MCF 10A (cell line): ENCODE measurements around the gene STMN3. TPM values are rescaled to one million over a fixed set of nuclear protein-coding genes. Genes with fewer than 3 reads are reported as not detected.

ENCODE experiments used
- BruUV-seq: library from RNA; stranded (reverse); fragments of 400-500 nt; replicated peaks from 2 replicates; lab custom pipeline; 2021; lab: Mats Ljungman, UMichigan
- CTCF ChIA-PET: fragments of 300-600 bp; sonication (Branson Sonifier 250); formaldehyde crosslinking; extraction: SDS; loops from one replicate; lab custom pipeline; 2021; ENCODE audit warnings: antibody characterized with exemption, inconsistent platforms; lab: Yijun Ruan, JAX
- POLR2A ChIA-PET: fragments of 300-600, 350-650 bp; sonication (Branson Sonifier 250); formaldehyde crosslinking; extraction: SDS; loops from one replicate; lab custom pipeline; 2020; ENCODE audit warnings: antibody characterized with exemption, inconsistent platforms; lab: Yijun Ruan, JAX
- DNase-seq: peaks from one replicate; pipeline ENCODE4 v3.0.0-alpha.2; 2018; ENCODE audit not compliant: unreplicated experiment
- H3K27ac Mint-ChIP-seq: one replicate; pipeline ENCODE4 v1.8.0; 2022; ENCODE audit warnings: mild to moderate bottlenecking, low read depth, mixed read lengths; ENCODE audit not compliant: unreplicated experiment
- H3K27me3 Mint-ChIP-seq: one replicate; pipeline ENCODE4 v1.8.0; 2022; ENCODE audit warnings: mixed read lengths; ENCODE audit not compliant: insufficient read depth, unreplicated experiment
- H3K36me3 Mint-ChIP-seq: one replicate; pipeline ENCODE4 v1.8.0; 2022; ENCODE audit warnings: mild to moderate bottlenecking, moderate library complexity, mixed read lengths; ENCODE audit not compliant: insufficient read depth, unreplicated experiment
- H3K4me1 Mint-ChIP-seq: one replicate; pipeline ENCODE4 v1.8.0; 2022; ENCODE audit warnings: mixed read lengths; ENCODE audit not compliant: insufficient read depth, unreplicated experiment
- H3K4me3 Mint-ChIP-seq: one replicate; pipeline ENCODE4 v1.8.0; 2022; ENCODE audit warnings: mild to moderate bottlenecking, moderate library complexity, mixed read lengths; ENCODE audit not compliant: unreplicated experiment
- H3K9me3 Mint-ChIP-seq: one replicate; pipeline ENCODE4 v1.8.0; 2022; ENCODE audit warnings: mixed read lengths; ENCODE audit not compliant: unreplicated experiment
- CTCF ChIP-seq: fragments of 200-600 bp; IDR thresholded peaks from one replicate; pipeline ENCODE4 v1.8.0; 2022; ENCODE audit warnings: antibody characterized with exemption, mild to moderate bottlenecking; ENCODE audit not compliant: unreplicated experiment
- intact Hi-C: fragments of 100-400 bp; cut with micrococcal nuclease; formaldehyde crosslinking; loops from 2 replicates; pipeline ENCODE4 v1.14.1; 2022
- total RNA-seq: library from RNA; stranded (reverse); gene quantifications from 2 replicates; pipeline ENCODE4 v1.2.3, GENCODE V29; 2022

STMN3 gene
- total RNA-seq, 1 experiment from 2014 or later, result 5.3 TPM

- H3K36me3 Mint-ChIP-seq, result peaks cover 12% of the 10 kb centered on the region
- H3K27ac Mint-ChIP-seq, result no peak overlapping the region
- H3K4me3 Mint-ChIP-seq, result no peak overlapping the region
- DNase-seq, result no peak
- intact Hi-C loops, result no loop called here
- CTCF ChIA-PET, result no interaction called here
- POLR2A ChIA-PET, result interaction anchor here (0.8 kb wide), 1 partner anchor 358 kb away, joined by 3 read pairs; no protein-coding TSS in a partner anchor
- no peaks in the 10 kb centered on the region for H3K27me3 Mint-ChIP-seq
- H3K9me3 Mint-ChIP-seq, result no peaks in the 10 kb centered on the region
- no peak for TF ChIP-seq CTCF
- BruUV-seq, result no TSS peak
- no peaks in the 10 kb centered on the region for H3K4me1 Mint-ChIP-seq
Observed at GRCh38 chr20:63622096-63622495, 31.1 kb downstream of the STMN3 start.

- TF ChIP-seq CTCF, result no peak
- CTCF ChIA-PET, result interaction anchor here (0.6 kb wide), 1 partner anchor 39 kb away, joined by 3 read pairs; no protein-coding TSS in a partner anchor
- POLR2A ChIA-PET, result interaction anchor here (0.7 to 2.0 kb wide), 5 partner anchors 37 to 244 kb away, joined by 3 to 5 read pairs (median 3); partner anchors contain the start of genes ARFRP1, RTEL1, TPD52L2 and ZGPAT
- Mint-ChIP-seq H3K27ac (no peak overlapping the region), H3K4me3 (no peak overlapping the region), H3K27me3 (no peaks in the 10 kb centered on the region), H3K36me3 (peaks cover 12% of the 10 kb centered on the region), H3K9me3 (no peaks in the 10 kb centered on the region), H3K4me1 (no peaks in the 10 kb centered on the region)
- intact Hi-C loops, result no loop called here
- BruUV-seq, result no TSS peak
- DNase-seq, result no peak
Observed at GRCh38 chr20:63620991-63621390, 32.2 kb downstream of the STMN3 start.

- TF ChIP-seq CTCF, result no peak
- no peak overlapping the region for H3K27ac Mint-ChIP-seq
Observed at GRCh38 chr20:63619505-63619904, 33.7 kb downstream of the STMN3 start.

GRCh38 chr20:63619086-63619485 lies 34.1 kb downstream of the STMN3 start:
- no peaks in the 10 kb centered on the region for H3K27me3 Mint-ChIP-seq
- no peak for DNase-seq
- no peak for TF ChIP-seq CTCF
- no peak overlapping the region for H3K4me3 Mint-ChIP-seq
- intact Hi-C loops, result no loop called here
- H3K4me1 Mint-ChIP-seq, result no peaks in the 10 kb centered on the region
- POLR2A ChIA-PET, result interaction anchor here (0.5 kb wide), 1 partner anchor 133 kb away, joined by 3 read pairs; no protein-coding TSS in a partner anchor
- no TSS peak for BruUV-seq
- no peak overlapping the region for H3K27ac Mint-ChIP-seq
- CTCF ChIA-PET, result interaction anchor here (0.7 to 1.0 kb wide), 2 partner anchors 12 to 16 kb away, joined by 3 read pairs; no protein-coding TSS in a partner anchor
- H3K9me3 Mint-ChIP-seq, result no peaks in the 10 kb centered on the region
- H3K36me3 Mint-ChIP-seq, result peaks cover 14% of the 10 kb centered on the region

More at GRCh38 chr20:63619505-63619904, 33.7 kb downstream of the STMN3 start:
- no peaks in the 10 kb centered on the region for H3K27me3 Mint-ChIP-seq
- intact Hi-C loops, result no loop called here
- H3K4me3 Mint-ChIP-seq, result no peak overlapping the region
- no peaks in the 10 kb centered on the region for H3K9me3 Mint-ChIP-seq
- H3K36me3 Mint-ChIP-seq, result peaks cover 17% of the 10 kb centered on the region
- H3K4me1 Mint-ChIP-seq, result no peaks in the 10 kb centered on the region
- no peak for DNase-seq
- POLR2A ChIA-PET, result interaction anchor here (0.5 kb wide), 1 partner anchor 26 kb away, joined by 7 read pairs; no protein-coding TSS in a partner anchor
- BruUV-seq, result no TSS peak
- CTCF ChIA-PET, result no interaction called here
